ENCODE results near the gene ICAM5. TPM values are rescaled to one million over a fixed set of nuclear protein-coding genes. Genes with fewer than 3 reads are reported as not detected.
A peak's percentile ranks its signal among the peaks of the same experiment; 100 is the strongest.

Gene ICAM5
- total and polyA plus RNA-seq, 2 experiments from 2014 or later, result 0.23 to 0.57 TPM

- TF ChIP-seq CTCF (IDR thresholded peaks at IDR 0.05; ENCODE audit: poor library complexity) (no peak), EZH2 (IDR thresholded peaks at IDR 0.05; ENCODE audit: borderline replicate concordance) (peak; percentile 50)
- Histone ChIP-seq H3K4me1 (ENCODE audit: insufficient read depth) (peaks cover 38% of the 10 kb centered on the region), H3K27ac (no peak overlapping the region), H3K4me2 (peak overlapping the region; percentile 80), H3K79me2 (no peaks in the 10 kb centered on the region), H3K9me3 (ENCODE audit: low read depth) (no peaks in the 10 kb centered on the region), H3K36me3 (replicated peaks; ENCODE audit: insufficient read depth, low read depth) (no peaks in the 10 kb centered on the region), H3K27me3 (peaks cover 89% of the 10 kb centered on the region), H3K4me3 (no peak overlapping the region), H3K9me2 (replicated peaks; ENCODE audit: insufficient read depth) (no peaks in the 10 kb centered on the region), H2AFZ (peak overlapping the region; percentile 35), H4K20me1 (ENCODE audit: insufficient read depth, poor library complexity, severe bottlenecking) (no peaks in the 10 kb centered on the region)
- no peak for DNase-seq (ENCODE audit: low spot score)
- 32% methylated on average over 56 of the region's 56 CpGs for WGBS (ENCODE audit: low lambda C conversion rate, missing lambda C conversion rate)
These were observed 3.3 kb downstream of the ICAM5 start for GRCh38 chr19:10292789-10293636.

- 43% methylated on average over 49 of the region's 49 CpGs for WGBS (ENCODE audit: low lambda C conversion rate, missing lambda C conversion rate)
- Histone ChIP-seq H3K4me1 (ENCODE audit: insufficient read depth) (peaks cover 38% of the 10 kb centered on the region), H3K27me3 (peaks cover 81% of the 10 kb centered on the region), H3K79me2 (no peaks in the 10 kb centered on the region), H3K9me3 (ENCODE audit: low read depth) (no peaks in the 10 kb centered on the region), H3K9me2 (replicated peaks; ENCODE audit: insufficient read depth) (no peaks in the 10 kb centered on the region), H3K4me3 (no peak overlapping the region), H3K27ac (no peak overlapping the region), H3K36me3 (replicated peaks; ENCODE audit: insufficient read depth, low read depth) (no peaks in the 10 kb centered on the region), H2AFZ (no peak overlapping the region), H4K20me1 (ENCODE audit: insufficient read depth, poor library complexity, severe bottlenecking) (no peaks in the 10 kb centered on the region), H3K4me2 (no peak overlapping the region)
- no peak for TF ChIP-seq EZH2 (IDR thresholded peaks at IDR 0.05; ENCODE audit: borderline replicate concordance)
- no peak for TF ChIP-seq CTCF (IDR thresholded peaks at IDR 0.05; ENCODE audit: poor library complexity)
- TF ChIP-seq EZH2phosphoT487 (IDR thresholded peaks at IDR 0.05; ENCODE audit: low read depth, severe bottlenecking, unreplicated experiment), result no peak
- DNase-seq (ENCODE audit: low spot score), result no peak
These were observed 4.0 kb downstream of the ICAM5 start for GRCh38 chr19:10293637-10294367.

- no peak overlapping the region for H3K4me2 ChIP-seq
- no peaks in the 10 kb centered on the region for H3K9me2 ChIP-seq (replicated peaks; ENCODE audit: insufficient read depth)
- WGBS (ENCODE audit: low lambda C conversion rate, missing lambda C conversion rate), result 26% methylated on average over 25 of the region's 25 CpGs
- DNase-seq (ENCODE audit: low spot score), result no peak
- TF ChIP-seq CTCF (IDR thresholded peaks at IDR 0.05; ENCODE audit: poor library complexity) (no peak), EZH2 (IDR thresholded peaks at IDR 0.05; ENCODE audit: borderline replicate concordance) (no peak), EZH2phosphoT487 (IDR thresholded peaks at IDR 0.05; ENCODE audit: low read depth, severe bottlenecking, unreplicated experiment) (no peak)
- no peaks in the 10 kb centered on the region for H3K79me2 ChIP-seq
- no peaks in the 10 kb centered on the region for H3K36me3 ChIP-seq (replicated peaks; ENCODE audit: insufficient read depth, low read depth)
- H4K20me1 ChIP-seq (ENCODE audit: insufficient read depth, poor library complexity, severe bottlenecking), result no peaks in the 10 kb centered on the region
- H3K27ac ChIP-seq, result no peak overlapping the region
- H3K4me1 ChIP-seq (ENCODE audit: insufficient read depth), result peaks cover 33% of the 10 kb centered on the region
- peaks cover 76% of the 10 kb centered on the region for H3K27me3 ChIP-seq
- H3K9me3 ChIP-seq (ENCODE audit: low read depth), result no peaks in the 10 kb centered on the region
- no peak overlapping the region for H2AFZ ChIP-seq
- no peak overlapping the region for H3K4me3 ChIP-seq
These were observed 4.6 kb downstream of the ICAM5 start for GRCh38 chr19:10294368-10294697.
